ENCODE measurements around the gene DKK3. TPM values are rescaled to one million over a fixed set of nuclear protein-coding genes. Genes with fewer than 3 reads are reported as not detected.

DKK3 gene
- total and polyA plus RNA-seq, 2 experiments from 2014 or later: 16.8 to 31.1 TPM

- Histone ChIP-seq H4K20me1 (replicated peaks; ENCODE audit: insufficient read depth) (no peaks in the 10 kb centered on the region), H3K27me3 (ENCODE audit: insufficient read depth) (no peaks in the 10 kb centered on the region), H3K9me2 (ENCODE audit: insufficient read depth) (no peaks in the 10 kb centered on the region), H3K36me3 (ENCODE audit: insufficient read depth) (no peaks in the 10 kb centered on the region), H2AFZ (no peak overlapping the region), H3K27ac (ENCODE audit: low read depth) (no peak overlapping the region), H3K4me2 (no peak overlapping the region), H3K4me3 (no peak overlapping the region), H3F3A (replicated peaks; ENCODE audit: low read depth) (no peaks in the 10 kb centered on the region), H3K4me1 (ENCODE audit: insufficient read depth) (no peaks in the 10 kb centered on the region), H3K79me2 (replicated peaks; ENCODE audit: insufficient read depth) (no peaks in the 10 kb centered on the region)
- TF ChIP-seq ZNF331 (CRISPR knock-in tag; IDR thresholded peaks at IDR 0.05; ENCODE audit: low read depth) (no peak), POLR2AphosphoS5 (IDR thresholded peaks at IDR 0.05; ENCODE audit: low read depth) (no peak), EZH2 (IDR thresholded peaks at IDR 0.05; ENCODE audit: low read depth, unreplicated experiment) (no peak), NANOG (IDR thresholded peaks at IDR 0.05; ENCODE audit: borderline replicate concordance) (no peak), ZNF114 (CRISPR knock-in tag; IDR thresholded peaks at IDR 0.05) (no peak), JUNB (IDR thresholded peaks at IDR 0.05; ENCODE audit: unreplicated experiment) (no peak), EZH2phosphoT487 (IDR thresholded peaks at IDR 0.05; ENCODE audit: unreplicated experiment) (no peak), STAT1 (IDR thresholded peaks at IDR 0.05; ENCODE audit: unreplicated experiment) (no peak), CREB1 (CRISPR knock-in tag; IDR thresholded peaks at IDR 0.05; ENCODE audit: low read depth) (no peak)
- TF ChIP-seq, protein P1, sequence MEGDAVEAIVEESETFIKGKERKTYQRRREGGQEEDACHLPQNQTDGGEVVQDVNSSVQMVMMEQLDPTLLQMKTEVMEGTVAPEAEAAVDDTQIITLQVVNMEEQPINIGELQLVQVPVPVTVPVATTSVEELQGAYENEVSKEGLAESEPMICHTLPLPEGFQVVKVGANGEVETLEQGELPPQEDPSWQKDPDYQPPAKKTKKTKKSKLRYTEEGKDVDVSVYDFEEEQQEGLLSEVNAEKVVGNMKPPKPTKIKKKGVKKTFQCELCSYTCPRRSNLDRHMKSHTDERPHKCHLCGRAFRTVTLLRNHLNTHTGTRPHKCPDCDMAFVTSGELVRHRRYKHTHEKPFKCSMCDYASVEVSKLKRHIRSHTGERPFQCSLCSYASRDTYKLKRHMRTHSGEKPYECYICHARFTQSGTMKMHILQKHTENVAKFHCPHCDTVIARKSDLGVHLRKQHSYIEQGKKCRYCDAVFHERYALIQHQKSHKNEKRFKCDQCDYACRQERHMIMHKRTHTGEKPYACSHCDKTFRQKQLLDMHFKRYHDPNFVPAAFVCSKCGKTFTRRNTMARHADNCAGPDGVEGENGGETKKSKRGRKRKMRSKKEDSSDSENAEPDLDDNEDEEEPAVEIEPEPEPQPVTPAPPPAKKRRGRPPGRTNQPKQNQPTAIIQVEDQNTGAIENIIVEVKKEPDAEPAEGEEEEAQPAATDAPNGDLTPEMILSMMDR (conservative IDR thresholded peaks at IDR 0.05; ENCODE audit: low read depth in 2 of 2): no peak
- TF ChIP-seq, protein P2, sequence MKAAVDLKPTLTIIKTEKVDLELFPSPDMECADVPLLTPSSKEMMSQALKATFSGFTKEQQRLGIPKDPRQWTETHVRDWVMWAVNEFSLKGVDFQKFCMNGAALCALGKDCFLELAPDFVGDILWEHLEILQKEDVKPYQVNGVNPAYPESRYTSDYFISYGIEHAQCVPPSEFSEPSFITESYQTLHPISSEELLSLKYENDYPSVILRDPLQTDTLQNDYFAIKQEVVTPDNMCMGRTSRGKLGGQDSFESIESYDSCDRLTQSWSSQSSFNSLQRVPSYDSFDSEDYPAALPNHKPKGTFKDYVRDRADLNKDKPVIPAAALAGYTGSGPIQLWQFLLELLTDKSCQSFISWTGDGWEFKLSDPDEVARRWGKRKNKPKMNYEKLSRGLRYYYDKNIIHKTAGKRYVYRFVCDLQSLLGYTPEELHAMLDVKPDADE (IDR thresholded peaks at IDR 0.05): no peak
- TF ChIP-seq, protein P3, sequence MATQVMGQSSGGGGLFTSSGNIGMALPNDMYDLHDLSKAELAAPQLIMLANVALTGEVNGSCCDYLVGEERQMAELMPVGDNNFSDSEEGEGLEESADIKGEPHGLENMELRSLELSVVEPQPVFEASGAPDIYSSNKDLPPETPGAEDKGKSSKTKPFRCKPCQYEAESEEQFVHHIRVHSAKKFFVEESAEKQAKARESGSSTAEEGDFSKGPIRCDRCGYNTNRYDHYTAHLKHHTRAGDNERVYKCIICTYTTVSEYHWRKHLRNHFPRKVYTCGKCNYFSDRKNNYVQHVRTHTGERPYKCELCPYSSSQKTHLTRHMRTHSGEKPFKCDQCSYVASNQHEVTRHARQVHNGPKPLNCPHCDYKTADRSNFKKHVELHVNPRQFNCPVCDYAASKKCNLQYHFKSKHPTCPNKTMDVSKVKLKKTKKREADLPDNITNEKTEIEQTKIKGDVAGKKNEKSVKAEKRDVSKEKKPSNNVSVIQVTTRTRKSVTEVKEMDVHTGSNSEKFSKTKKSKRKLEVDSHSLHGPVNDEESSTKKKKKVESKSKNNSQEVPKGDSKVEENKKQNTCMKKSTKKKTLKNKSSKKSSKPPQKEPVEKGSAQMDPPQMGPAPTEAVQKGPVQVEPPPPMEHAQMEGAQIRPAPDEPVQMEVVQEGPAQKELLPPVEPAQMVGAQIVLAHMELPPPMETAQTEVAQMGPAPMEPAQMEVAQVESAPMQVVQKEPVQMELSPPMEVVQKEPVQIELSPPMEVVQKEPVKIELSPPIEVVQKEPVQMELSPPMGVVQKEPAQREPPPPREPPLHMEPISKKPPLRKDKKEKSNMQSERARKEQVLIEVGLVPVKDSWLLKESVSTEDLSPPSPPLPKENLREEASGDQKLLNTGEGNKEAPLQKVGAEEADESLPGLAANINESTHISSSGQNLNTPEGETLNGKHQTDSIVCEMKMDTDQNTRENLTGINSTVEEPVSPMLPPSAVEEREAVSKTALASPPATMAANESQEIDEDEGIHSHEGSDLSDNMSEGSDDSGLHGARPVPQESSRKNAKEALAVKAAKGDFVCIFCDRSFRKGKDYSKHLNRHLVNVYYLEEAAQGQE (IDR thresholded peaks at IDR 0.05; ENCODE audit: unreplicated experiment): no peak
- TF ChIP-seq, protein P4, sequence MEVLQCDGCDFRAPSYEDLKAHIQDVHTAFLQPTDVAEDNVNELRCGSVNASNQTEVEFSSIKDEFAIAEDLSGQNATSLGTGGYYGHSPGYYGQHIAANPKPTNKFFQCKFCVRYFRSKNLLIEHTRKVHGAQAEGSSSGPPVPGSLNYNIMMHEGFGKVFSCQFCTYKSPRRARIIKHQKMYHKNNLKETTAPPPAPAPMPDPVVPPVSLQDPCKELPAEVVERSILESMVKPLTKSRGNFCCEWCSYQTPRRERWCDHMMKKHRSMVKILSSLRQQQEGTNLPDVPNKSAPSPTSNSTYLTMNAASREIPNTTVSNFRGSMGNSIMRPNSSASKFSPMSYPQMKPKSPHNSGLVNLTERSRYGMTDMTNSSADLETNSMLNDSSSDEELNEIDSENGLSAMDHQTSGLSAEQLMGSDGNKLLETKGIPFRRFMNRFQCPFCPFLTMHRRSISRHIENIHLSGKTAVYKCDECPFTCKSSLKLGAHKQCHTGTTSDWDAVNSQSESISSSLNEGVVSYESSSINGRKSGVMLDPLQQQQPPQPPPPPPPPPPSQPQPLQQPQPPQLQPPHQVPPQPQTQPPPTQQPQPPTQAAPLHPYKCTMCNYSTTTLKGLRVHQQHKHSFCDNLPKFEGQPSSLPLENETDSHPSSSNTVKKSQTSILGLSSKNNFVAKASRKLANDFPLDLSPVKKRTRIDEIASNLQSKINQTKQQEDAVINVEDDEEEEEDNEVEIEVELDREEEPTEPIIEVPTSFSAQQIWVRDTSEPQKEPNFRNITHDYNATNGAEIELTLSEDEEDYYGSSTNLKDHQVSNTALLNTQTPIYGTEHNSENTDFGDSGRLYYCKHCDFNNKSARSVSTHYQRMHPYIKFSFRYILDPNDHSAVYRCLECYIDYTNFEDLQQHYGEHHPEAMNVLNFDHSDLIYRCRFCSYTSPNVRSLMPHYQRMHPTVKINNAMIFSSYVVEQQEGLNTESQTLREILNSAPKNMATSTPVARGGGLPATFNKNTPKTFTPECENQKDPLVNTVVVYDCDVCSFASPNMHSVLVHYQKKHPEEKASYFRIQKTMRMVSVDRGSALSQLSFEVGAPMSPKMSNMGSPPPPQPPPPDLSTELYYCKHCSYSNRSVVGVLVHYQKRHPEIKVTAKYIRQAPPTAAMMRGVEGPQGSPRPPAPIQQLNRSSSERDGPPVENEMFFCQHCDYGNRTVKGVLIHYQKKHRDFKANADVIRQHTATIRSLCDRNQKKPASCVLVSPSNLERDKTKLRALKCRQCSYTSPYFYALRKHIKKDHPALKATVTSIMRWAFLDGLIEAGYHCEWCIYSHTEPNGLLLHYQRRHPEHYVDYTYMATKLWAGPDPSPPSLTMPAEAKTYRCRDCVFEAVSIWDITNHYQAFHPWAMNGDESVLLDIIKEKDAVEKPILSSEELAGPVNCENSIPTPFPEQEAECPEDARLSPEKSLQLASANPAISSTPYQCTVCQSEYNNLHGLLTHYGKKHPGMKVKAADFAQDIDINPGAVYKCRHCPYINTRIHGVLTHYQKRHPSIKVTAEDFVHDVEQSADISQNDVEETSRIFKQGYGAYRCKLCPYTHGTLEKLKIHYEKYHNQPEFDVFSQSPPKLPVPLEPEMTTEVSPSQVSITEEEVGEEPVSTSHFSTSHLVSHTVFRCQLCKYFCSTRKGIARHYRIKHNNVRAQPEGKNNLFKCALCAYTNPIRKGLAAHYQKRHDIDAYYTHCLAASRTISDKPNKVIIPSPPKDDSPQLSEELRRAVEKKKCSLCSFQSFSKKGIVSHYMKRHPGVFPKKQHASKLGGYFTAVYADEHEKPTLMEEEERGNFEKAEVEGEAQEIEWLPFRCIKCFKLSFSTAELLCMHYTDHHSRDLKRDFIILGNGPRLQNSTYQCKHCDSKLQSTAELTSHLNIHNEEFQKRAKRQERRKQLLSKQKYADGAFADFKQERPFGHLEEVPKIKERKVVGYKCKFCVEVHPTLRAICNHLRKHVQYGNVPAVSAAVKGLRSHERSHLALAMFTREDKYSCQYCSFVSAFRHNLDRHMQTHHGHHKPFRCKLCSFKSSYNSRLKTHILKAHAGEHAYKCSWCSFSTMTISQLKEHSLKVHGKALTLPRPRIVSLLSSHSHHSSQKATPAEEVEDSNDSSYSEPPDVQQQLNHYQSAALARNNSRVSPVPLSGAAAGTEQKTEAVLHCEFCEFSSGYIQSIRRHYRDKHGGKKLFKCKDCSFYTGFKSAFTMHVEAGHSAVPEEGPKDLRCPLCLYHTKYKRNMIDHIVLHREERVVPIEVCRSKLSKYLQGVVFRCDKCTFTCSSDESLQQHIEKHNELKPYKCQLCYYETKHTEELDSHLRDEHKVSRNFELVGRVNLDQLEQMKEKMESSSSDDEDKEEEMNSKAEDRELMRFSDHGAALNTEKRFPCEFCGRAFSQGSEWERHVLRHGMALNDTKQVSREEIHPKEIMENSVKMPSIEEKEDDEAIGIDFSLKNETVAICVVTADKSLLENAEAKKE (CRISPR knock-in tag; IDR thresholded peaks at IDR 0.05): no peak
- Mint-ChIP-seq H3K27me3 (ENCODE audit: insufficient read depth, low read depth, poor library complexity) (peaks cover 2% of the 10 kb centered on the region), H3K36me3 (ENCODE audit: low read depth) (peaks cover 8% of the 10 kb centered on the region; the same call in 2 of the 3 replicates), H3K4me3 (no peak overlapping the region), H3K27ac (no peak overlapping the region), H3K4me1 (peaks cover 7% of the 10 kb centered on the region), H3K9me3 (no peaks in the 10 kb centered on the region)
- DNase-seq (ENCODE audit: low spot score) (no peak), ATAC-seq (no peak)
Observed at GRCh38 chr11:11937957-11938356, 70.5 kb downstream of the DKK3 start.
